ENCODE results near the gene TP53I11.

DNA sequence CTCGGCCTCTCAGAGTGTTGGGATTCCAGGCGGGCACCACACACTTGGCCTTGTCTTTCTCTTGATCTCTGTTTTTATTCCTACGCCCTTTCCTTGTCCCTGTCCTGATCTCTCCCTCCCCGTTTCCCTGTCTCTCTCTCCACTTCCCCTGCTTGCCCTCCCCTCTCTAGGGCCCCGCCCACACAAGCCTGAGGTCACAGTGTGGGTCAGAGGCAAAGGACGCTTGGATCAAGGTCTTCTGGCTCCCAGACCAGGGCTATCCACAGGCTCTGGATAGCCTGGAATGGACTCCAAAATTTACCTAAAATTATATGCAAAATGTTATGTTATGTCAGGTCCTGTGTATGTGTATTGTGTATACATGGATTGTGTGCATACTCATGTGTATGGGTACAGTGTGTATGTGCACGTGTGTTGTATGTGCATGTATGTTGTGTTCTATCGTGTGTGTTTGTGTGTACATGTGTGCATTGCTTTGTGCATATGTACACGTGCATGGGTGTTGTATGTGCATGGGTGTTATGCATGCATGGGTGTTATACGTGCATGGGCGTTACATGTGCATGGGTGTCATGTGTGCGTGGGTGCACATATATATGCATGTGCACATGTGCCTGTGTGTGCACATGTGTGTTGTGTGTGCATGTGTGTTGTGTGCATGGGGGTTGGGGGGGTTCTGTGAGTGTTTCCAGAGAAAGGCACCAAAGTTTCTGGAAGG, 38.3 kb downstream of the TP53I11 start:
- TF ChIP-seq, protein P1, sequence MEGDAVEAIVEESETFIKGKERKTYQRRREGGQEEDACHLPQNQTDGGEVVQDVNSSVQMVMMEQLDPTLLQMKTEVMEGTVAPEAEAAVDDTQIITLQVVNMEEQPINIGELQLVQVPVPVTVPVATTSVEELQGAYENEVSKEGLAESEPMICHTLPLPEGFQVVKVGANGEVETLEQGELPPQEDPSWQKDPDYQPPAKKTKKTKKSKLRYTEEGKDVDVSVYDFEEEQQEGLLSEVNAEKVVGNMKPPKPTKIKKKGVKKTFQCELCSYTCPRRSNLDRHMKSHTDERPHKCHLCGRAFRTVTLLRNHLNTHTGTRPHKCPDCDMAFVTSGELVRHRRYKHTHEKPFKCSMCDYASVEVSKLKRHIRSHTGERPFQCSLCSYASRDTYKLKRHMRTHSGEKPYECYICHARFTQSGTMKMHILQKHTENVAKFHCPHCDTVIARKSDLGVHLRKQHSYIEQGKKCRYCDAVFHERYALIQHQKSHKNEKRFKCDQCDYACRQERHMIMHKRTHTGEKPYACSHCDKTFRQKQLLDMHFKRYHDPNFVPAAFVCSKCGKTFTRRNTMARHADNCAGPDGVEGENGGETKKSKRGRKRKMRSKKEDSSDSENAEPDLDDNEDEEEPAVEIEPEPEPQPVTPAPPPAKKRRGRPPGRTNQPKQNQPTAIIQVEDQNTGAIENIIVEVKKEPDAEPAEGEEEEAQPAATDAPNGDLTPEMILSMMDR (IDR thresholded peaks at IDR 0.05 in 8 of 11, conservative IDR thresholded peaks at IDR 0.05 in 3 of 11), result no peak
- no peak for TF ChIP-seq POLR2A (IDR thresholded peaks at IDR 0.05)

Measured in spleen (tissue), 7 donors.